H1 (cell line): ENCODE results near the gene ACP6. TPM values are rescaled to one million over a fixed set of nuclear protein-coding genes. Genes with fewer than 3 reads are reported as not detected.

Source experiments
- CTCF ChIA-PET: fragments of 300-600 bp; sonication (Branson Sonifier 250); formaldehyde crosslinking; loops from one replicate; lab custom pipeline; 2021; ENCODE audit not compliant: partially characterized antibody; lab: Charles Lee
- POLR2A ChIA-PET: fragments of 300-600 bp; sonication (Branson Sonifier 250); formaldehyde crosslinking; loops from one replicate; lab custom pipeline; 2021; ENCODE audit warnings: inconsistent platforms; ENCODE audit not compliant: partially characterized antibody; lab: Charles Lee
- DNase-seq, 2 experiments: peaks; one replicate each; pipeline versions ENCODE4 v3.0.0 to v3.0.0-alpha.2; 2010 to 2022; ENCODE audit warnings: low spot score in 2 of 2, low read depth in 1 of 2, mixed read lengths in 1 of 2
- FAIRE-seq: peaks from 2 replicates; lab custom pipeline; 2011; peaks lifted over from hg19 to GRCh38; lab: Jason Lieb, UNC
- H2AFZ ChIP-seq: 2 replicates; pipeline ENCODE4 v1.8.1; 2012; ENCODE audit warnings: low read length, inconsistent platforms
- H2AK5ac ChIP-seq: 2 replicates; pipeline ENCODE4 v1.6.1; 2013; ENCODE audit warnings: low read depth, low read length
- H2BK120ac ChIP-seq: replicated peaks from 2 replicates; pipeline ENCODE3; 2013; ENCODE audit warnings: low read depth, low read length, inconsistent platforms
- H2BK12ac ChIP-seq: 2 replicates; pipeline ENCODE4 v1.6.1; 2013; ENCODE audit warnings: low read depth, low read length
- H2BK15ac ChIP-seq: 2 replicates; pipeline ENCODE4 v1.6.1; 2013; ENCODE audit warnings: low read length
- H2BK20ac ChIP-seq: 2 replicates; pipeline ENCODE4 v1.6.1; 2013; ENCODE audit warnings: low read length
- H2BK5ac ChIP-seq: 2 replicates; pipeline ENCODE4 v1.6.1; 2013; ENCODE audit warnings: low read depth, low read length
- H3K14ac ChIP-seq: 2 replicates; pipeline ENCODE4 v1.6.1; 2013; ENCODE audit warnings: inconsistent platforms; ENCODE audit not compliant: insufficient read length
- H3K18ac ChIP-seq: 2 replicates; pipeline ENCODE4 v1.6.1; 2013; ENCODE audit warnings: low read length; ENCODE audit errors: extremely low read depth
- H3K23ac ChIP-seq: 2 replicates; pipeline ENCODE4 v1.6.1; 2013; ENCODE audit warnings: inconsistent platforms; ENCODE audit not compliant: insufficient read length
- H3K23me2 ChIP-seq: 2 replicates; pipeline ENCODE4 v1.6.1; 2013; ENCODE audit warnings: low read depth, low read length
- H3K27ac ChIP-seq: 2 replicates; pipeline ENCODE4 v1.6.1; 2011; ENCODE audit warnings: low read depth, low read length, inconsistent platforms
- H3K27me3 ChIP-seq, 4 experiments: replicated peaks in 1 of 4; 1 replicate in 1 of 4; 2 replicates in 3 of 4; pipeline versions ENCODE4 v1.6.1 to v1.8.1; 2011 to 2013; ENCODE audit warnings: low read length in 3 of 4, mild to moderate bottlenecking in 3 of 4, inconsistent platforms in 2 of 4, mixed read lengths in 2 of 4, moderate library complexity in 1 of 4; ENCODE audit not compliant: control insufficient read depth in 3 of 4, insufficient read depth in 3 of 4; ENCODE audit errors: extremely low read depth in 1 of 4
- H3K36me3 ChIP-seq, 4 experiments: 2 replicates each; pipeline versions ENCODE4 v1.6.1 to v1.8.1; 2011 to 2013; ENCODE audit warnings: mild to moderate bottlenecking in 4 of 4, low read length in 3 of 4, moderate library complexity in 2 of 4, control low read depth in 1 of 4, inconsistent platforms in 1 of 4; ENCODE audit not compliant: insufficient read depth in 4 of 4, control insufficient read depth in 2 of 4
- H3K4ac ChIP-seq: replicated peaks from 2 replicates; pipeline ENCODE3; 2013; ENCODE audit warnings: low read length, low read depth, mixed read lengths, inconsistent platforms; ENCODE audit not compliant: insufficient read length
- H3K4me1 ChIP-seq, 4 experiments: replicated peaks in 1 of 4; 1 replicate in 1 of 4; 2 replicates in 3 of 4; pipeline versions ENCODE4 v1.6.1 to v1.8.1; 2011 to 2013; ENCODE audit warnings: low read length in 3 of 4, inconsistent platforms in 2 of 4, mixed read lengths in 1 of 4; ENCODE audit not compliant: insufficient read depth in 4 of 4, control insufficient read depth in 3 of 4
- H3K4me2 ChIP-seq, 2 experiments: 2 replicates each; pipeline versions ENCODE4 v1.6.1 to v1.8.1; 2011 to 2013; ENCODE audit warnings: low read depth in 2 of 2, low read length in 2 of 2, control low read depth in 1 of 2, inconsistent platforms in 1 of 2, mild to moderate bottlenecking in 1 of 2; ENCODE audit not compliant: insufficient read depth in 1 of 2
- H3K4me3 ChIP-seq, 4 experiments: fragments of 200-600, 300-600 bp in 1 of 4; sonication (generic), shearing (Covaris generic), sonication (Bioruptor Twin) in 1 of 4; 2 replicates each; pipeline versions ENCODE4 v1.5.1 to v1.8.1; 2011 to 2016; ENCODE audit warnings: low read length in 4 of 4, low read depth in 3 of 4, control low read depth in 2 of 4, inconsistent platforms in 2 of 4, mild to moderate bottlenecking in 2 of 4, mixed read lengths in 1 of 4, moderate library complexity in 1 of 4; ENCODE audit not compliant: insufficient read depth in 2 of 4; ENCODE audit errors: extremely low read depth in 1 of 4
- H3K56ac ChIP-seq: replicated peaks from 2 replicates; pipeline ENCODE3; 2013; ENCODE audit warnings: low read depth, mild to moderate bottlenecking, mixed read lengths, low read length, inconsistent platforms; ENCODE audit not compliant: insufficient read length
- H3K79me1 ChIP-seq: 2 replicates; pipeline ENCODE4 v1.6.1; 2013; ENCODE audit warnings: low read depth, low read length, control low read depth
- H3K79me2 ChIP-seq, 2 experiments: 2 replicates each; pipeline versions ENCODE4 v1.6.1 to v1.8.1; 2012 to 2013; ENCODE audit warnings: low read length in 2 of 2, mild to moderate bottlenecking in 2 of 2, inconsistent platforms in 1 of 2; ENCODE audit not compliant: insufficient read depth in 2 of 2, control insufficient read depth in 1 of 2
- H3K9ac ChIP-seq, 4 experiments: replicated peaks in 1 of 4; 1 replicate in 1 of 4; 2 replicates in 3 of 4; pipeline versions ENCODE4 v1.6.1 to v1.8.1; 2011 to 2013; ENCODE audit warnings: low read depth in 3 of 4, low read length in 3 of 4, control low read depth in 2 of 4, mild to moderate bottlenecking in 2 of 4, moderate library complexity in 2 of 4, inconsistent platforms in 1 of 4; ENCODE audit errors: extremely low read depth in 1 of 4
- H3K9me3 ChIP-seq, 2 experiments: 2 replicates each; pipeline versions ENCODE4 v1.6.1 to v1.8.1; 2012 to 2013; ENCODE audit warnings: mild to moderate bottlenecking in 2 of 2, moderate library complexity in 2 of 2, control low read depth in 1 of 2, inconsistent platforms in 1 of 2, low read depth in 1 of 2, low read length in 1 of 2, mixed read lengths in 1 of 2; ENCODE audit not compliant: insufficient read depth in 2 of 2
- H4K20me1 ChIP-seq, 2 experiments: replicated peaks in 1 of 2; 2 replicates each; pipeline versions ENCODE3 to v1.8.1; 2011 to 2013; ENCODE audit warnings: inconsistent platforms in 2 of 2, low read length in 2 of 2, mild to moderate bottlenecking in 1 of 2; ENCODE audit not compliant: insufficient read depth in 2 of 2, control insufficient read depth in 1 of 2
- H4K5ac ChIP-seq: 2 replicates; pipeline ENCODE4 v1.6.1; 2013; ENCODE audit warnings: low read length, low read depth, mixed read lengths, inconsistent platforms; ENCODE audit not compliant: insufficient read length
- H4K8ac ChIP-seq: 2 replicates; pipeline ENCODE4 v1.8.0; 2013; ENCODE audit warnings: mild to moderate bottlenecking, moderate library complexity, low read length, inconsistent platforms; ENCODE audit not compliant: insufficient read depth; ENCODE audit errors: extremely low read depth
- H4K91ac ChIP-seq: replicated peaks from 2 replicates; pipeline ENCODE3; 2013; ENCODE audit warnings: low read length, mixed read lengths, inconsistent platforms; ENCODE audit not compliant: insufficient read length
- BRCA1 ChIP-seq: IDR thresholded peaks from 2 replicates; pipeline ENCODE4 v1.6.1; 2012; ENCODE audit warnings: low read depth, low read length, improper control_type of control experiment
- CEBPB ChIP-seq: IDR thresholded peaks from 2 replicates; pipeline ENCODE4 v1.6.1; 2012; ENCODE audit warnings: low read depth, low read length
- PHF8 ChIP-seq: fragments of 200-600 bp; sonication (generic); conservative IDR thresholded peaks from 2 replicates; pipeline ENCODE4 v1.7.1; 2012; ENCODE audit warnings: low read depth, mild to moderate bottlenecking, inconsistent platforms, low read length, moderate library complexity
- POU5F1 ChIP-seq: IDR thresholded peaks from 2 replicates; pipeline ENCODE4 v1.6.1; 2011; ENCODE audit warnings: low read depth, mild to moderate bottlenecking, low read length, moderate library complexity
- RNF2 ChIP-seq: fragments of 200-900, 300-1000 bp; sonication (generic); IDR thresholded peaks from 2 replicates; pipeline ENCODE4 v1.7.1; 2016; ENCODE audit warnings: borderline replicate concordance, low read depth, mild to moderate bottlenecking, antibody characterized with exemption, low read length; ENCODE audit not compliant: poor library complexity, severe bottlenecking; ENCODE audit errors: missing control alignments
- RXRA ChIP-seq: IDR thresholded peaks from 2 replicates; pipeline ENCODE4 v1.6.1; 2011; ENCODE audit warnings: low read depth, mild to moderate bottlenecking, low read length, moderate library complexity; ENCODE audit not compliant: insufficient read depth
- TAF7 ChIP-seq: optimal IDR thresholded peaks from 2 replicates; pipeline ENCODE3; 2011; ENCODE audit warnings: low read depth, mild to moderate bottlenecking, inconsistent platforms, low read length, moderate library complexity, borderline replicate concordance
- WGBS, 2 experiments: shearing (Covaris generic) in 1 of 2; methylation state at CpG; one replicate each; pipeline versions ENCODE4 v1.1.6 to v1.1.7; 2013 to 2015; ENCODE audit warnings: low lambda C conversion rate in 2 of 2, mixed read lengths in 2 of 2, inconsistent platforms in 1 of 2, low coverage in 1 of 2, missing lambda C conversion rate in 1 of 2; ENCODE audit not compliant: insufficient replicate concordance in 2 of 2, insufficient coverage in 1 of 2, insufficient read length in 1 of 2; ENCODE audit errors: extremely low coverage in 1 of 2, missing lambda C conversion rate in 1 of 2; 5-methylcytosine and 5-hydroxymethylcytosine counted together
- polyA plus RNA-seq, 7 experiments: library from polyadenylated mRNA; depleted of rRNA in 3 of 7; stranded (reverse) in 5 of 7; unstranded in 2 of 7; fragments of >200 nt in 5 of 7; fragments of 200-250 nt in 2 of 7; gene quantifications; 1 replicate in 5 of 7; 2 replicates in 1 of 7; 4 replicates in 1 of 7; pipeline versions ENCODE4 v1.2.1 to v1.2.3, GENCODE V29; 2011 to 2013; ENCODE audit warnings: missing spikeins in 2 of 7, mixed read lengths in 2 of 7
- total RNA-seq: library from RNA; stranded (reverse); fragmentation: NEBNext Ultra II Directional; extraction: Animal tissue kit (Norgen Biotek cat#: 25700); gene quantifications from 2 replicates; pipeline ENCODE4 v1.2.1, GENCODE V29; 2021
- TF ChIP-seq, protein P1 (sequence below): IDR thresholded peaks from 2 replicates; pipeline ENCODE4 v1.6.1; 2012; ENCODE audit warnings: inconsistent platforms

Gene ACP6
- total and polyA plus RNA-seq, 2 of the 8 experiments (the other 6 are each of a cell fraction or from before 2014, with no cell fraction given), result 11.4 to 17.7 TPM

DNA sequence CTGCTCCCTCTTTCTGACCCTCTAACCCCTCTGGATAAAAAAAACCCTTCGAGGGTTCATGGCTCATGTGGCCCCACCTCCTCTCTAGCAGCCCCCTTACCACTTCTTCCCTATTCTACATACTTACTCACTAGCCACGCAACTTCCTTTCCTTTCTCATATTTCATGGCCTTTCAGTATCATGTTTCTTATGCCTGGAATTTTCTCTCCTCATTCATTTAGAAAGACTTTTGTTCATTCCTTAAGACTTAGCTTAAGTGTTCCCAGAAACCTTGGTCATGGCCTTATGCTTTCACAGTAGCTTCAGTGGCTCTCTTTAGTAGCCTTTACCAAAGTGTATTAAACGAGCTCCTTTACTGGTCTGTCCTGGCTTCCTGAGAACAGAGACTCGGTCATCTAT is 6.1 kb downstream of the ACP6 start:
- TF ChIP-seq TAF7 (no peak), BRCA1 (no peak), PHF8 (no peak), CEBPB (no peak), RNF2 (no peak), RXRA (no peak), POU5F1 (no peak)
- TF ChIP-seq, protein P1, sequence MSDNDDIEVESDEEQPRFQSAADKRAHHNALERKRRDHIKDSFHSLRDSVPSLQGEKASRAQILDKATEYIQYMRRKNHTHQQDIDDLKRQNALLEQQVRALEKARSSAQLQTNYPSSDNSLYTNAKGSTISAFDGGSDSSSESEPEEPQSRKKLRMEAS, result no peak
- TF ChIP-seq, all 59 proteins: peak for 0
- Histone ChIP-seq H2BK120ac (no peak overlapping the region), H3K27ac (no peak overlapping the region), H2BK5ac (no peak overlapping the region), H4K91ac (no peak overlapping the region), H4K8ac (no peak overlapping the region), H4K20me1 (no peaks in the 10 kb centered on the region), H3K23ac (no peak overlapping the region), H3K9me3 (no peaks in the 10 kb centered on the region), H3K4ac (no peak overlapping the region), H3K4me3 (no peak overlapping the region), H3K4me2 (no peak overlapping the region), H3K23me2 (peaks cover under 1% of the 10 kb centered on the region), H3K4me1 (peaks cover 0 to 2% (median under 1%) of the 10 kb centered on the region in 4 experiments; a peak in 1 of 7 replicates), H3K36me3 (no peaks in the 10 kb centered on the region; a peak in 3 of 8 replicates), H3K18ac (no peak overlapping the region), H3K27me3 (no peaks in the 10 kb centered on the region), H3K56ac (no peak overlapping the region), H2AK5ac (no peak overlapping the region), H2AFZ (no peak overlapping the region), H3K79me1 (no peaks in the 10 kb centered on the region; the same call in 1 of the 2 replicates), H2BK12ac (no peak overlapping the region), H4K5ac (no peak overlapping the region), H3K14ac (no peak overlapping the region), H3K79me2 (peaks cover 3 to 15% of the 10 kb centered on the region in 2 experiments; a peak in 3 of 4 replicates), H3K9ac (no peak overlapping the region), H2BK15ac (no peak overlapping the region), H2BK20ac (no peak overlapping the region)
- FAIRE-seq, result no peak
- no peak for DNase-seq
- CTCF ChIA-PET, result interaction anchor here (0.6 to 2.8 kb wide), 12 partner anchors 9 to 226 kb away, joined by 3 to 11 read pairs (median 4); a partner anchor contains a TSS
- POLR2A ChIA-PET, result no interaction called here
- WGBS, 2 experiments, result 83 to 100% methylated on average over 1 to 4 of the region's 4 CpGs
